Right lobe of liver (tissue), 6 donors: ENCODE results near the gene CALHM3. TPM values are rescaled to one million over a fixed set of nuclear protein-coding genes. Genes with fewer than 3 reads are reported as not detected.
A peak's percentile ranks its signal among the peaks of the same experiment; 100 is the strongest.

ENCODE experiments used
- ATAC-seq, 4 donors: fragments of 200-7000 bp; cut with Tn5 transposase; one replicate each; pipeline ENCODE4 v1.9.1; 2020; ENCODE audit warnings: mild to moderate bottlenecking in 4 of 4, moderate library complexity in 4 of 4
- DNase-seq, 3 donors: peaks; one replicate each; pipeline ENCODE4 v3.0.0-alpha.2; 2020
- H3K27ac ChIP-seq, 3 donors: fragments of 200-600 bp; one replicate each; pipeline ENCODE4 v1.8.0; 2022
- H3K27me3 ChIP-seq, 2 donors: fragments of 200-600 bp; one replicate each; pipeline ENCODE4 v1.8.0; 2022
- H3K36me3 ChIP-seq, 4 donors: fragments of 200-600 bp; sonication (generic) in 1 of 4; one replicate each; pipeline versions ENCODE4 v1.5.1 to v1.8.0; 2017 to 2022; ENCODE audit warnings: control low read depth in 1 of 4
- H3K4me1 ChIP-seq, 4 donors: fragments of 200-600 bp; sonication (generic) in 1 of 4; one replicate each; pipeline versions ENCODE4 v1.5.1 to v1.8.0; 2017 to 2022; ENCODE audit warnings: control low read depth in 1 of 4
- H3K4me3 ChIP-seq, 3 donors: fragments of 200-600 bp; one replicate each; pipeline ENCODE4 v1.8.0; 2022
- H3K9me3 ChIP-seq, 4 donors: fragments of 200-600 bp; sonication (generic) in 1 of 4; one replicate each; pipeline versions ENCODE4 v1.5.1 to v1.8.0; 2017 to 2022; ENCODE audit warnings: control low read depth in 1 of 4
- POLR2A ChIP-seq: fragments of 450-650 bp; IDR thresholded peaks from one replicate; pipeline ENCODE4 v1.6.1; 2017; ENCODE audit warnings: antibody characterized with exemption, mild to moderate bottlenecking
- WGBS: methylation state at CpG from one replicate; pipeline ENCODE4 v1.1.6; 2018; ENCODE audit warnings: low coverage, low lambda C conversion rate; ENCODE audit not compliant: insufficient coverage; ENCODE audit errors: missing lambda C conversion rate; 5-methylcytosine and 5-hydroxymethylcytosine counted together
- intact Hi-C, 2 donors: fragments of 100-400 bp; cut with DNase I; formaldehyde crosslinking; loops; one replicate each; pipeline versions ENCODE4 v1.11.2 to v1.14.1; 2022
- total RNA-seq, 6 experiments: library from RNA; depleted of rRNA in 2 of 6; stranded (reverse); fragments of >200 nt in 2 of 6; fragmentation: NEBNext Ultra II Directional in 3 of 6; extraction: Animal tissue kit (Norgen Biotek cat#: 25700) in 3 of 6; gene quantifications; one replicate each; pipeline versions ENCODE4 v1.1.0 to v1.2.4, GENCODE V29; 2016 to 2023
- TF ChIP-seq, protein P1 (sequence below), 4 donors: fragments of 200-600 bp in 3 of 4; fragments of 450-650 bp in 1 of 4; IDR thresholded peaks; one replicate each; pipeline versions ENCODE4 v1.5.1 to v1.8.0; 2016 to 2022; ENCODE audit warnings: antibody characterized with exemption in 4 of 4, mild to moderate bottlenecking in 2 of 4
- donor health status: DM: no; HTN: yes; CAD: no.
- donor health status: DM: no; HTN: no; CAD: no.
- donor health status: DM: no; HTN: no; CAD: no.
- donor health status: DM: no; HTN: yes; CAD: no.
- donor health status: DM: no; HTN: yes; CAD: no.

Gene CALHM3
- total RNA-seq, 6 experiments from 2014 or later: not detected

GRCh38 chr10:103470761-103471653 is 8.0 kb downstream of the CALHM3 start:
- Histone ChIP-seq H3K4me1 (no peaks in the 10 kb centered on the region), H3K27ac (no peak overlapping the region), H3K27me3 (no peaks in the 10 kb centered on the region), H3K4me3 (no peak overlapping the region), H3K9me3 (no peaks in the 10 kb centered on the region), H3K36me3 (no peaks in the 10 kb centered on the region)
- peak; percentile 63 to 72 (median 66) for ATAC-seq
- DNase-seq: no peak
- 45% methylated on average over 12 of the region's 14 CpGs for WGBS
- TF ChIP-seq POLR2A: no peak
- TF ChIP-seq, protein P1, sequence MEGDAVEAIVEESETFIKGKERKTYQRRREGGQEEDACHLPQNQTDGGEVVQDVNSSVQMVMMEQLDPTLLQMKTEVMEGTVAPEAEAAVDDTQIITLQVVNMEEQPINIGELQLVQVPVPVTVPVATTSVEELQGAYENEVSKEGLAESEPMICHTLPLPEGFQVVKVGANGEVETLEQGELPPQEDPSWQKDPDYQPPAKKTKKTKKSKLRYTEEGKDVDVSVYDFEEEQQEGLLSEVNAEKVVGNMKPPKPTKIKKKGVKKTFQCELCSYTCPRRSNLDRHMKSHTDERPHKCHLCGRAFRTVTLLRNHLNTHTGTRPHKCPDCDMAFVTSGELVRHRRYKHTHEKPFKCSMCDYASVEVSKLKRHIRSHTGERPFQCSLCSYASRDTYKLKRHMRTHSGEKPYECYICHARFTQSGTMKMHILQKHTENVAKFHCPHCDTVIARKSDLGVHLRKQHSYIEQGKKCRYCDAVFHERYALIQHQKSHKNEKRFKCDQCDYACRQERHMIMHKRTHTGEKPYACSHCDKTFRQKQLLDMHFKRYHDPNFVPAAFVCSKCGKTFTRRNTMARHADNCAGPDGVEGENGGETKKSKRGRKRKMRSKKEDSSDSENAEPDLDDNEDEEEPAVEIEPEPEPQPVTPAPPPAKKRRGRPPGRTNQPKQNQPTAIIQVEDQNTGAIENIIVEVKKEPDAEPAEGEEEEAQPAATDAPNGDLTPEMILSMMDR (IDR thresholded peaks at IDR 0.05): no peak
- intact Hi-C loops: no loop called here

GRCh38 chr10:103469201-103469600 is 9.8 kb downstream of the CALHM3 start:
- Histone ChIP-seq H3K4me3 (no peak overlapping the region), H3K36me3 (no peaks in the 10 kb centered on the region), H3K27me3 (no peaks in the 10 kb centered on the region), H3K9me3 (no peaks in the 10 kb centered on the region), H3K27ac (no peak overlapping the region), H3K4me1 (no peaks in the 10 kb centered on the region)
- ATAC-seq: no peak
- WGBS: 42% methylated on average over 4 of the region's 5 CpGs
- no peak for DNase-seq
- intact Hi-C loops: no loop called here
- TF ChIP-seq, protein P1 (IDR thresholded peaks at IDR 0.05): no peak
- no peak for TF ChIP-seq POLR2A

DNA sequence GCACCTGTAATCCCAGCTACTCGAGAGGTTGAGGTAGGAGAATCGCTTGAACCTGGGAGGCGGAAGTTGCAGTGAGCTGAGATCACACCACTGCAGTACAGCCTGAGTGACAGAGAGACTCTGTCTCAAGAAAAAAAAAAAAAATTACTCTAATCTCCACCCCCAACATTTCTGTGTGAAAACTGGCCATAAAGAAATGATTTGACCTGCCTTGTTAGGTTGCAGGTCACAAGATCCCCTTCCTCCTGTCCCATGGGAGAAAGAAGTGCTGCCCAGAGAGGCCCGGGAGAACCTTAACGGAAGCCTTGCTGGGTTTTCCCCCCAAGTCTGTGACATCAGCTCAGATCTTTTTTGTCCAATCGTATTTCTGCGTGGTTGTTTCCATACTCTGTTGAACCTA is 11.6 kb downstream of the CALHM3 start:
- TF ChIP-seq, protein P1 (IDR thresholded peaks at IDR 0.05): no peak
- no peak for TF ChIP-seq POLR2A
- 70% methylated on average over 6 of the region's 7 CpGs for WGBS
- H3K36me3 ChIP-seq: no peaks in the 10 kb centered on the region
- no peaks in the 10 kb centered on the region for H3K9me3 ChIP-seq
- H3K4me1 ChIP-seq: no peaks in the 10 kb centered on the region
- no peak overlapping the region for H3K27ac ChIP-seq
- no peak overlapping the region for H3K4me3 ChIP-seq
- intact Hi-C loops: no loop called here
- DNase-seq: no peak
- H3K27me3 ChIP-seq: no peaks in the 10 kb centered on the region
- ATAC-seq: no peak

GRCh38 chr10:103466734-103467133 is 12.3 kb downstream of the CALHM3 start:
- Histone ChIP-seq H3K4me3 (no peak overlapping the region), H3K27ac (no peak overlapping the region), H3K4me1 (no peaks in the 10 kb centered on the region), H3K36me3 (no peaks in the 10 kb centered on the region), H3K9me3 (no peaks in the 10 kb centered on the region), H3K27me3 (no peaks in the 10 kb centered on the region)
- ATAC-seq: no peak
- TF ChIP-seq, protein P1 (IDR thresholded peaks at IDR 0.05): no peak
- TF ChIP-seq POLR2A: no peak
- WGBS: 85% methylated on average over 3 of the region's 3 CpGs
- no peak for DNase-seq
- intact Hi-C loops: no loop called here
